Osteoblast (primary cell): ENCODE data around the gene TCFL5. TPM values are rescaled to one million over a fixed set of nuclear protein-coding genes. Genes with fewer than 3 reads are reported as not detected.
A peak's percentile ranks its signal among the peaks of the same experiment; 100 is the strongest.

Source experiments
- DNase-seq: peaks from one replicate; pipeline ENCODE4 v3.0.0; 2011; ENCODE audit warnings: low spot score, mixed read lengths; ENCODE audit not compliant: insufficient read length; ENCODE audit errors: missing footprints
- H2AFZ ChIP-seq: 2 replicates; pipeline ENCODE4 v1.6.0; 2011; ENCODE audit warnings: mild to moderate bottlenecking, low read length
- H3K27ac ChIP-seq: 2 replicates; pipeline ENCODE4 v1.5.1; 2011; ENCODE audit warnings: mild to moderate bottlenecking, low read depth, low read length, moderate library complexity
- H3K27me3 ChIP-seq: 2 replicates; pipeline ENCODE4 v1.6.0; 2012; ENCODE audit warnings: mild to moderate bottlenecking, control low read depth, inconsistent platforms, low read length, moderate library complexity; ENCODE audit not compliant: insufficient read depth
- H3K36me3 ChIP-seq: 2 replicates; pipeline ENCODE4 v1.5.1; 2011; ENCODE audit warnings: mild to moderate bottlenecking, low read length, control low read depth, moderate library complexity; ENCODE audit not compliant: insufficient read depth
- H3K4me1 ChIP-seq: 2 replicates; pipeline ENCODE4 v1.5.1; 2011; ENCODE audit warnings: mild to moderate bottlenecking, low read length, control low read depth, moderate library complexity; ENCODE audit not compliant: insufficient read depth
- H3K4me2 ChIP-seq: 2 replicates; pipeline ENCODE4 v1.6.0; 2011; ENCODE audit warnings: mild to moderate bottlenecking, low read length; ENCODE audit not compliant: insufficient read depth
- H3K4me3 ChIP-seq: fragments of 200-600 bp; sonication (generic); 3 replicates; pipeline ENCODE4 v1.5.1; 2012; ENCODE audit warnings: mild to moderate bottlenecking, low read length, inconsistent platforms; ENCODE audit not compliant: insufficient read depth
- H3K79me2 ChIP-seq: 2 replicates; pipeline ENCODE4 v1.6.0; 2012; ENCODE audit warnings: mild to moderate bottlenecking, low read length, control low read depth, inconsistent platforms; ENCODE audit not compliant: insufficient read depth
- H3K9me3 ChIP-seq: 2 replicates; pipeline ENCODE4 v1.5.1; 2011; ENCODE audit warnings: low read depth, low read length, control low read depth
- H4K20me1 ChIP-seq: 2 replicates; pipeline ENCODE4 v1.6.0; 2012; ENCODE audit warnings: mild to moderate bottlenecking, low read length, control low read depth; ENCODE audit not compliant: insufficient read depth
- CTCF ChIP-seq: IDR thresholded peaks from 2 replicates; pipeline ENCODE4 v1.5.1; 2011; ENCODE audit warnings: mild to moderate bottlenecking, low read depth, low read length, moderate library complexity; ENCODE audit errors: extremely low read depth
- total RNA-seq: library from RNA; depleted of rRNA; stranded (reverse); fragments of >200 nt; gene quantifications from 2 replicates; pipeline ENCODE4 v1.2.3, GENCODE V29; 2012

Gene TCFL5
- total RNA-seq, 1 donor, result 13.0 TPM

GRCh38 chr20:62859721-62860120 is 1.9 kb downstream of the TCFL5 start:
- Histone ChIP-seq H3K27me3 (no peaks in the 10 kb centered on the region), H4K20me1 (peaks cover 15% of the 10 kb centered on the region), H3K4me3 (no peak overlapping the region), H3K36me3 (peaks cover 24% of the 10 kb centered on the region), H2AFZ (peak overlapping the region; percentile 73), H3K79me2 (peaks cover 31% of the 10 kb centered on the region), H3K9me3 (no peaks in the 10 kb centered on the region), H3K4me2 (peak overlapping the region; percentile 82), H3K4me1 (peaks cover 8% of the 10 kb centered on the region), H3K27ac (no peak overlapping the region)
- no peak for DNase-seq
- no peak for TF ChIP-seq CTCF

- Histone ChIP-seq H3K27ac (no peak overlapping the region), H2AFZ (no peak overlapping the region), H3K4me2 (no peak overlapping the region), H3K4me3 (no peak overlapping the region), H3K27me3 (no peaks in the 10 kb centered on the region), H3K9me3 (no peaks in the 10 kb centered on the region), H4K20me1 (peaks cover 15% of the 10 kb centered on the region), H3K79me2 (peaks cover 31% of the 10 kb centered on the region), H3K36me3 (peaks cover 34% of the 10 kb centered on the region), H3K4me1 (peaks cover 8% of the 10 kb centered on the region)
- peak; percentile 44 for DNase-seq
- TF ChIP-seq CTCF, result no peak
Observed at GRCh38 chr20:62858058-62858830, 3.4 kb downstream of the TCFL5 start.

GRCh38 chr20:62856931-62857619 is 4.5 kb downstream of the TCFL5 start:
- Histone ChIP-seq H3K4me2 (no peak overlapping the region), H3K27ac (no peak overlapping the region), H3K27me3 (no peaks in the 10 kb centered on the region), H3K36me3 (peaks cover 43% of the 10 kb centered on the region), H2AFZ (no peak overlapping the region), H3K4me3 (no peak overlapping the region), H3K79me2 (peaks cover 31% of the 10 kb centered on the region), H4K20me1 (peaks cover 15% of the 10 kb centered on the region), H3K9me3 (no peaks in the 10 kb centered on the region), H3K4me1 (peaks cover 8% of the 10 kb centered on the region)
- no peak for TF ChIP-seq CTCF
- DNase-seq, result peak; percentile 60

- H3K4me2 ChIP-seq, result no peak overlapping the region
- H3K4me1 ChIP-seq, result peaks cover 6% of the 10 kb centered on the region
- no peaks in the 10 kb centered on the region for H3K27me3 ChIP-seq
- no peak overlapping the region for H2AFZ ChIP-seq
- H3K4me3 ChIP-seq, result no peak overlapping the region
- H3K79me2 ChIP-seq, result peaks cover 26% of the 10 kb centered on the region
- H3K27ac ChIP-seq, result no peak overlapping the region
- H3K9me3 ChIP-seq, result no peaks in the 10 kb centered on the region
- no peak for TF ChIP-seq CTCF
- peaks cover 12% of the 10 kb centered on the region for H4K20me1 ChIP-seq
- DNase-seq, result no peak
- H3K36me3 ChIP-seq, result peaks cover 43% of the 10 kb centered on the region
Observed at GRCh38 chr20:62855120-62855519, 6.5 kb downstream of the TCFL5 start.
